Measurements from ENCODE around the gene ARHGAP27.
"Not testable (repeated sequence)": the region's sequence is repeated elsewhere in the genome, so short reads cannot be mapped to it uniquely, and the experiment has no call there.

The ARHGAP27 gene, protein sequence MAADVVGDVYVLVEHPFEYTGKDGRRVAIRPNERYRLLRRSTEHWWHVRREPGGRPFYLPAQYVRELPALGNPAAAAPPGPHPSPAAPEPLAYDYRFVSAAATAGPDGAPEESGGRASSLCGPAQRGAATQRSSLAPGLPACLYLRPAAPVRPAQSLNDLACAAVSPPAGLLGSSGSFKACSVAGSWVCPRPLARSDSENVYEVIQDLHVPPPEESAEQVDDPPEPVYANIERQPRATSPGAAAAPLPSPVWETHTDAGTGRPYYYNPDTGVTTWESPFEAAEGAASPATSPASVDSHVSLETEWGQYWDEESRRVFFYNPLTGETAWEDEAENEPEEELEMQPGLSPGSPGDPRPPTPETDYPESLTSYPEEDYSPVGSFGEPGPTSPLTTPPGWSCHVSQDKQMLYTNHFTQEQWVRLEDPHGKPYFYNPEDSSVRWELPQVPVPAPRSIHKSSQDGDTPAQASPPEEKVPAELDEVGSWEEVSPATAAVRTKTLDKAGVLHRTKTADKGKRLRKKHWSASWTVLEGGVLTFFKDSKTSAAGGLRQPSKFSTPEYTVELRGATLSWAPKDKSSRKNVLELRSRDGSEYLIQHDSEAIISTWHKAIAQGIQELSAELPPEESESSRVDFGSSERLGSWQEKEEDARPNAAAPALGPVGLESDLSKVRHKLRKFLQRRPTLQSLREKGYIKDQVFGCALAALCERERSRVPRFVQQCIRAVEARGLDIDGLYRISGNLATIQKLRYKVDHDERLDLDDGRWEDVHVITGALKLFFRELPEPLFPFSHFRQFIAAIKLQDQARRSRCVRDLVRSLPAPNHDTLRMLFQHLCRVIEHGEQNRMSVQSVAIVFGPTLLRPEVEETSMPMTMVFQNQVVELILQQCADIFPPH

GRCh38 chr17:45432405-45433158 is at the start of gene ARHGAP27:
ARHGAP27 (minus strand) TSS chr17:45432870; CDS start chr17:45430279, 2,591 bp downstream.
- DNase-seq (ENCODE audit: low spot score), result no peak

- not testable (repeated sequence) for DNase-seq (ENCODE audit: low spot score)
Measured at GRCh38 chr17:45482317-45482716, 49.6 kb upstream of the ARHGAP27 start.

DNA sequence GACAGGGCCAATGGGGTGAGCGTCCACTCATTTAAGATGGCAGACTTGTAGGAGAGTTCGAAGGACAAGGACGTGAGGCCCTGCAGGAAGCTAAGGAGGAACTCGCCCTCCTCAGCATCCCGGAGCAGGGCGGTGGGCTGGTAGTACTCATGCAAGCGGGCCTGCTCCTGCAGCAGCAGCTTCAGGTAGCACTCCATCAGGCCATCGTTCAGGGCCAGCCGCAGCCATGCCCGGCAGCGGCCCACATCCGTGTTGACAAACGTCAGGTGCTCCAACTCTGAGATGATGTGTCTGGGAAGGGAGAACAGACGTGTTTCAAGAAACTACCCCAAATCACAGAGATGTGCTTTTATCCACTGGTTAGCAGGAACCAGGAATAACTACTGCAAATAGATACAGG is 42.8 kb upstream of the ARHGAP27 start:
- not testable (repeated sequence) for DNase-seq (ENCODE audit: low spot score)

DNA sequence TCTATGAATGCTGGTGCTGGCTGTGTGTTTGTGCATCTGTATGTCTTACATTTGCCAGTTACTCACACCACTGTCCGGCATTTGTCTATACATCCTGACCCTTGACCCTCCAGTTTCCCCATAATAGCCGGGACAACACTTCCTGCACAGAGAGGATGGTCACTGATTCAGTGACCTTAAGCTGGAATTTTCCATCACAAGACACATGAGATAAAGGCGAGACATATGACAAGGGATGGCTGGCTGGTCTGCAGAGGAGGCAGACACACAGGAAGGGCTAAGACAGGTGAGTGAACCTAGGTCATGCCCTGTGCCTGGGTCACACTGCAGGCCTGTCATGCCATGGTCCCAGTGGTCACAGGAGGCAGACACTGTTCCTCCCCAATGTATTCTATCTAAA is 39.6 kb upstream of the ARHGAP27 start:
- not testable (repeated sequence) for DNase-seq (ENCODE audit: low spot score)

- DNase-seq (ENCODE audit: low spot score), result not testable (repeated sequence)
Measured at GRCh38 chr17:45469204-45469563, 36.5 kb upstream of the ARHGAP27 start.

- DNase-seq (ENCODE audit: low spot score), result not testable (repeated sequence)
Measured at GRCh38 chr17:45468293-45469203, 35.9 kb upstream of the ARHGAP27 start.

- DNase-seq (ENCODE audit: low spot score), result not testable (repeated sequence)
Measured at GRCh38 chr17:45461524-45462327, 29.1 kb upstream of the ARHGAP27 start.

GRCh38 chr17:45460422-45460821 is 27.8 kb upstream of the ARHGAP27 start:
- DNase-seq (ENCODE audit: low spot score), result not testable (repeated sequence)

DNA sequence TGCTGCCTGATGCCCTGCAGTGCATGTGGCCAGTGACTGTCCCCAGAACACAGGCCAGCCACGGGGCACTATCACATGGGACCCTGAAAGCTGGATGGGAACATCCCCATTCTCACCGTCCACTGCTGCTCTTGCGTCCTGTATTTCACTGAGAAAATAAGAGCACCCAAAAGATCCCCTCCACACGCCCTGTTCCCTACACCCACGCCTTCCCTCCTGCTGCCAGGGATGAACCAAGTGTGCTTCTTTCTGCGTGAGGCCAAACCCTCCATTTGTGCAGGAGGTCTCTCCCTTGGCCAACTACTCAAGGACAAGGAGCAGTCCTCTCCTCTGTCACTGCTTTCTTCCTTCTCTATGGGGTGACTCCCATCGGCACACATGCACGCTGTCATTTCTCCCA is 21.7 kb upstream of the ARHGAP27 start:
- not testable (repeated sequence) for DNase-seq (ENCODE audit: low spot score)

GRCh38 chr17:45453731-45454130 is 21.1 kb upstream of the ARHGAP27 start:
- DNase-seq (ENCODE audit: low spot score), result not testable (repeated sequence)

DNA sequence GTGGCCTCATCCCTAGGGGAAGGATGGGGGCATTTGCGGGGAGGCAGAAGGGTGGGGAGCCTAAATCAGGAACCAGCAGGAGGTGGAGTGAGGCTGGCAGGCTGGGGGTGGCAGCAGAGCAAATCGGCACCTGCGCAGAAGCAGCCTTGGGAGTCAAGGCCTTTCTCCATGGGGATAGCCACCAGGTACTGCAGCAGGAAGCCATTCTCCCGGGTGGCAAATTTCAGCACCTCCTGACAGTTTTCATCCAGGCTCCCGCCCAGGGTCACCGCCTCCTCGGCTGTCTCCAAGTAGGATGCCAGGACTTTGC is 20.5 kb upstream of the ARHGAP27 start:
- DNase-seq (ENCODE audit: low spot score), result not testable (repeated sequence)

GRCh38 chr17:45452329-45453224 is 19.9 kb upstream of the ARHGAP27 start:
- not testable (repeated sequence) for DNase-seq (ENCODE audit: low spot score)

DNA sequence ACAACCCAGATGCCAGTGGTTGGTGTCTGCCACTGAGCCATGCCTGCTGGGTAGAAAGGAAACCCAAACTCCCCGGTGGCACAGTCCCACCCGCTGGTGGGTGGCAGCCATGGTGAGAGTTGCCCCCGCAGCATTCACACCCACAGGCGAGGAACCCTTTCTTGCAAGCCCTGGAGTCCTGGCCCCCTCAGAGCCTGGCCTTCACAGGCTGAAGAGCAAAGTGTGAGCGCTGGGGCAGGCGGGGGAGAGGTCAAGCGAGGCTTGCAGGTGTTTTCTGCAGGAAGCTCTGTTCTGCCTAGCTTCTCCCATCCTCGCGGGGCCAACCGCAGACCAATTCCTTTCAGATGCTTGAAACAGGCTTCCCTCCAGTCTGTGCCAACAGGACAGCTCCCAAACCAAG is 19.0 kb upstream of the ARHGAP27 start:
- DNase-seq (ENCODE audit: low spot score), result not testable (repeated sequence)

DNA sequence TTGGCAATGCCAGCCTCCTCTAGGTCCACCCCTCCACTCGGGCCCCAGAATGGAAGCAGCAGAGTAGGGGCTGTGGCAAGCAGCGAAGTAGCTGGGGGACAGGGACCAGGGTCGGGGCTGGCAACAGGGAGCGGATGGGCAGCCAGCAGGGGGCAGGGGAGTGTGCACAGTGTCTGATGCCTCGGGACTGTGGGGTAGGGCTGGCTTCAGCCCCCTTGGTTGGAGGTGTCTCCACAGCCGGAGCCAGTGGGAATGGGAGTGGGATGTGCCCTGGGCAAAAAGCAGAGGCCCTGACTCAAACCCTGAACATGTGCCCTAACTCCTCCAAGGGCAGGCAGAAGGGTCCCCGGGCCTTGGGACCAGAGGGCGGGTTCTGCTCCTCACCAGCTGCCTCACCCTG is 18.5 kb upstream of the ARHGAP27 start:
- peak; percentile 20 for DNase-seq (ENCODE audit: low spot score)

DNA sequence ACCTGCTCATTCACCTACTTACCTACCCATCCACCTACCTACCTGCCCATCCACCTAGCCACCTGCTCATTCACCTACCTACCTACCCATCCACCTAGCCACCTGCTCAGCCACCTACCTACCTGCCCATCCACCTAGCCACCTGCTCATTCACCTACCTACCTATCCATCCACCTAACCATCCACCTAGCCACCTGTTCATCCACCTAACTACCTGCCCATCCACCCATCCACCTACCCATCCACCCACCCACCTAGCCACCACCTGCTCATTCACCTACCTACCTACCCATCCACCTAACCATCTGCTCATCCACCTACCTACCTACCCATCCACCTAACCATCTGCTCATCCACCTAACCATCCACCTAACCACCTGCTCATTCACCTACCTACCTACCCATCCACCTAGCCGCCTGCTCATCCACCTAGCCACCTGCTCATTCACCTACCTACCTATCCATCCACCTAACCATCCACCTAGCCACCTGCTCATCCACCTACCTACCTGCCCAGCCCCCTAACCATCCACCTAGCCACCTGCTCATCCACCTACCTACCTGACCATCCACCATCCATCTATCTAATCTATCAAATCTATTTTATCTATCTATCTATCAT is 17.1 kb upstream of the ARHGAP27 start:
- DNase-seq (ENCODE audit: low spot score), result not testable (repeated sequence)

GRCh38 chr17:45449260-45449659 is 16.6 kb upstream of the ARHGAP27 start:
- not testable (repeated sequence) for DNase-seq (ENCODE audit: low spot score)

GRCh38 chr17:45448483-45448882 is 15.8 kb upstream of the ARHGAP27 start:
- DNase-seq (ENCODE audit: low spot score), result not testable (repeated sequence)

GRCh38 chr17:45448066-45448465 is 15.4 kb upstream of the ARHGAP27 start:
- DNase-seq (ENCODE audit: low spot score), result not testable (repeated sequence)

GRCh38 chr17:45447650-45448049 is 15.0 kb upstream of the ARHGAP27 start:
- not testable (repeated sequence) for DNase-seq (ENCODE audit: low spot score)
